ENCODE results near the gene CD28.
A peak's percentile ranks its signal among the peaks of the same experiment; 100 is the strongest.
"Not testable (repeated sequence)": the region's sequence is repeated elsewhere in the genome, so short reads cannot be mapped to it uniquely, and the experiment has no call there.

The CD28 gene

GRCh38 chr2:203688798-203689197 lies 17.6 kb upstream of the CD28 start:
- DNase-seq: no peak

- DNase-seq: no peak
Observed at GRCh38 chr2:203689426-203690116, 16.9 kb upstream of the CD28 start.

- DNase-seq: no peak
Observed at GRCh38 chr2:203690117-203690431, 16.4 kb upstream of the CD28 start.

DNA sequence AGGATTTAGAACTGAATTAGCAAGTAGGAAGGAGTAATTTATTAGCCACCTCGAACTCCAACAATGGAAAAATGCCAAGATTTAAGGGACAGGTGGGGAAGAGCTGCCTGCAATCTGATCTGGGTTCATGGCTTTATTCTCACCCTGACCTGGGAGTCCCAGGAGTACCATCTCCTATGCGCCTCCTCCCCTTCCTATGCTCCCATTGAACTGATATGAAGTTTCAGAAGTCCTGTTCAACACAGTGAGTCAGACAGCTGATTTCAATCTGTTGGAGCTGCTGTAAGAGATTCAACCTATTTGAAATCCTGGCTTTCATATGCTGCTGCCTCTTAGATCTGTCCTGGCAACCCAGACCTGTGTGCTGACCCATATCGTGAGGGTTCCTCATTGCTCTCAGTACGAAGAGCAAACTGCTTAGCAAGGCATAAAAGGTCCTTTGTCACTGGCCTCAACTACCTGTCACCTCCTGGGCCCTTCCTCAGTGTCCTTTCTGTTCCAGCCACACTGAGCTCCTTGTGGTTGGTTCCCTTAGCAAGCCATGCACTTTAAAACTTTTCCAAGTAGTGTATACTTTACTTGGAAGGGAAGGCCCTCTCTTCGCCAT lies 15.9 kb upstream of the CD28 start:
- DNase-seq: no peak

DNA sequence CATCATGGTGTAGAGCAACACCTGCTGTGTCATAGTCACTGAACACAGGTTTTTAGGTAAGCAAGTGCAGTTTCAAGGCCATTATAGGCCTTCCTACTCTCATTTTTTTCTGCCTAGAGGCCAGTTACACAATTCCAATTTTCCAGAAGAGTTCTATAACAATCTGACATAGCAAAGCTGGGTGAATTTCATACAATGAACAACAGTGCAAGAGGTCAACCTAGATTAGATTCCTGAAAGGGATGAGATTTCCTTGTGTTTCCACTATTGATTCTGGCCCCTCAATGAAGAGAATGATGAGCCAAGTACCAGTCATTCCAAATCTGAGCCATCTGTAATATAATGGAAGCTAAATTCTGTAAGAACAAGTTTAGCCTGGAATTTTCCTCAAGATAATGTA lies 15.3 kb upstream of the CD28 start:
- DNase-seq: no peak

GRCh38 chr2:203692031-203692710 lies 14.3 kb upstream of the CD28 start:
- DNase-seq: no peak

GRCh38 chr2:203693242-203693879 lies 13.1 kb upstream of the CD28 start:
- no peak for DNase-seq

- DNase-seq: no peak
Observed at GRCh38 chr2:203694191-203694590, 12.2 kb upstream of the CD28 start.

GRCh38 chr2:203697190-203697589 lies 9.2 kb upstream of the CD28 start:
- no peak for DNase-seq

- not testable (repeated sequence) for DNase-seq
Observed at GRCh38 chr2:203697763-203698162, 8.7 kb upstream of the CD28 start.

DNA sequence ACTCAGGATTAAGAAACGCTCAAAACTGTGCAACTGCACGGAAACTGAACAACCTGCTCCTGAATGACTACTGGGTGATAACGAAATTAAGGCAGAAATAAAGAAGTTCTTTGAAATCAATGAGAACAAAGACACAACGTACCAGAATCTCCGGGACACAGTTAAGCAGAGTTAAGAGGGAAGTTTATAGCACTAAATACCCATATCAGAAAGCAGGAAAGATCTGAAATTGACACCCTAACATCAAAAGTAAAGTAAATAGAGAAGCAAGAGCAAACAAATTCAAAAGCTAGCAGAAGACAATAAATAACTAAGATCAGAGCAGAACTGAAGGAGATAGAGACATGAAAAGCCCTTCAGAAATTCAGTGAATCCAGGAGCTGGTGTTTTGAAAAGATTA lies 8.0 kb upstream of the CD28 start:
- not testable (repeated sequence) for DNase-seq

DNA sequence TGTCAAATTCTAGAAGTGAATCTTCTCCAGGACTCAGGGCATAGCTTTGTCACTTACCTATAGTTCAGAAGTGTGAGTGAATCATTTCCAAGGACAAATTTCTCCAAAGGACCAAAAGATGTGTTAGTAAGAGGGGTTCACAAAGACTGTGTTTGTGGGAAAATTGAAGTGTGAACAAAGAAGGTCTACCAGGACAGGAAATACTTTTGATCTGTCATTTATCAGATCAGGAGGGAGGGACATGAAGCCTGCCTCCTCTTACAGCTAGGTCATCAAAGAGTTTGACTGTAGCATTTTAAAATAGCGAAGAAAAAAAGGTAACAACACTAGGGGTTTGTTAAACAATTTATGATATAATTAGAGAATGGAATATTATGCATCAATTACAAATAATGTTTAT lies 2.0 kb upstream of the CD28 start:
- DNase-seq: no peak

- DNase-seq: peak; percentile 55
Observed at GRCh38 chr2:203705178-203705577, 1.3 kb upstream of the CD28 start.

DNA sequence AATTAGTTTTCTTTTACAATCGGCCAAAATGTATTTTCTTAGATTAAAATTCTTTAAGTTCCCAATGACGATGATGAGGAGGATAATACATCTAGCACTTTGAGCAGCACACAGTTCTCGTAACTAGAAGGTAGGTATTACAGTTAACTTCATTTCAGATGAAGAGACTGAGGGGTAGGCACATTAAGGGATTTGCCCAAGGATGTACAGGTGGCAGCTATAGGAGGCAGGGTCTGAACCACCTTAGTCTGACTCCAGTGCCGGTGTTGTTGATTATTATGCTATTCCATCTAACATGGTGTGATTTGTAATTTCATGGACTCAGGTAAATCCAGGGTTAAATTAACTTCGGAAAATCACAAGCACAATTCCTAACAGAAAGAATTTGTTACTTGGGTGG lies 1.1 kb downstream of the CD28 start:
- DNase-seq: peak; percentile 36

GRCh38 chr2:203708846-203709396 lies 2.5 kb downstream of the CD28 start:
- DNase-seq: peak; percentile 36

DNA sequence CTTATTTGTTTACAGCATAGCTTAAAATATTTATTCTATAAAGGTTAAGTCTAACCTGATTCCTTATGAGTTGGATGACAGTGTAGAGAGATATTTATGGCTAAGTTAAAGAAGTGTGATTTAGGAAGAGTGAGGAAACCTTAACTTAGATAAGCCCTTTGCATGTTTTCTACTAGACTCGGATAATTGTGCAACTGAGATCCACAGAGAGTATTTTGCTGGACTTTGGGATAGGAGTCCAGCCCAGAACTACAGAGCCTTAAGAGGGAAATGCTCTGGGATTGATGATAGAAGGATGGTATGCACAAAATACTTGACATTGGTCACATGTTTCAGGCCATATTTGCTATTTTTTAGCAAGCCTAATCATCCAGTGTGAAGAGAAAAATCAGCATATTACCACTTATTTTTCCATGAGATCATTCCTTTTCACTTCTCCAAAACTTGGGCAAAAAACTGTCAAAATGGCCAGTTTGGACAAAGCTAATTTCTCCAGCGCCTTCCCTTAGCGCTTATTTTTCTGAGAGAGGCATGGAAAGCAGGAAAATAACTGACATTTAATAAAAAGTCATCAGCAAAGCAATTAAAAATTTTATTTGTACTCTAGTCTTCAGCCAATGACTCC lies 3.1 kb downstream of the CD28 start:
- DNase-seq: no peak

DNA sequence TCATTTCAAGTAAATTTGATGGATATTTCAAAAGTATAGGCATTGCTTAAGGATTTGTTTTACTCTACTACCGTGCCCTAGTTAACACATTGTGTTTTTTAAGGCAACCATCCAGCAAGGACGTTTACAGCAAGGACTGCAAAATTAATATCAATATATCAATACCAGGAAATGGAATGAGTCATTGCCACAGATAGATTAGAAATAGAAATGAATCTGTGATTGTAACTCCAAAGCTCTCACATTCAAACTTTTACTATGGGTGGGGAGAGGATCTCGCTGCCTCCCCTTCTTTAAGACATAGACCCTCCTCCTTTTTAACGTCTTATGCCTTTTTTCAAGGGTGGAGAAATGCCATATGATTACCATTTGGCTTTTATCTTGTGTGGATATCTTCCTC lies 3.8 kb downstream of the CD28 start:
- no peak for DNase-seq

- no peak for DNase-seq
Observed at GRCh38 chr2:203710952-203711351, 4.5 kb downstream of the CD28 start.

GRCh38 chr2:203711399-203711798 lies 5.0 kb downstream of the CD28 start:
- no peak for DNase-seq

DNA sequence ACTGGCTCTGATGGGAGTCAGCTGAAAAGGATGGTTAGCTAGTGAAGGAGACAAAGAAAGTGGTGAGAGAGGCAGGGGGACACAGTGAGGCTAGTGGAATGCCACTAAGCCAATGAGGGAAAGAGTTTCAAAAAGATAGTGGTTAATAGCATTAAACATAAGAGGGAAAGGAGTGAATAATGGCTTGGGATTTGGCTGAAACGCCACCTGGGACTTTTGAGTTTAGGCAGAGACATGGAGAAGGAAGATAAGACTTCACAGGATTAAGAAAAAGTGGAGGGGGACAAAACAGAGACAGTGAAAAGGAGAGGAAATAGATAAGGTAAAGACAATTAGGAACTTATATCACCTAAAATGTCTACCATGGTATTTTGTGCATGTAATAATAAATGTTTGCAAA lies 6.9 kb downstream of the CD28 start:
- DNase-seq: no peak

DNA sequence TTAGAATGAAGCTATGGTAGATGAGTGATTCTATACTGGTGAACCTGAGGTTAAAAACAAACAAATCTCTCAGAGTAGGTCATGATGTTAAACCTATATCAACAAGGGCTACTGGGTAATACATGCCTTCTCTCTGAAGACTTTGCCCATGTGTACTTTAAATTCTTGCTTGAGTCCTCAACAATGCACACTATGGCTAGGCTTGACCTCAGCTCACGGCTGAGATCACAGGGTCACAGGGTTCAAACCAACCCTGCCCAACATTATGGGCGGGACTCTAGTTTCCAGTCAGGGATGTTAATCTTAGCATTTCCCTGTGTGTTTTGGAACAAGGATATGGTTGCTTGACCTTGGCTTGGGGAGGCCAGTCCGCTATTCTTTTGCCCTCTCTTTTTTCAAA lies 7.7 kb downstream of the CD28 start:
- no peak for DNase-seq

DNA sequence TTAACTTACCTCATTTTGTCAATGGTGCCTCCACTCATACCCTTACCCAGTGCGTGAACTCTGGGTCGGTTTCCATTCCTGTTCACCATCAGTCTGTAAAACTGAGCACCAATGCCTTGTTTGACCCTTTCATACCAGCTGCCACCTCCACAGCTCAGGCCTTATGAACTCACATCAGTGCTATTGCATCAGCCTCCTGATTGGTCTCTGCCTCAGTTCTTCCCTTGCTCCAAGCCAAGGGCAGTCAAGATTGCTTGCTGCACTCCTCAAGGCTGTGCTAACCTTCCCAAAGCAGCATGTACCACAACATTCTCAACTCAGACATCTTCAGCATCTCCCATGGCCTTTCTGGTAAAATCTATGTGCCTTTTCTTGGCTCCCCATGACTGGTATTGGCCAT lies 9.3 kb downstream of the CD28 start:
- no peak for DNase-seq

- no peak for DNase-seq
Observed at GRCh38 chr2:203718087-203718486, 11.6 kb downstream of the CD28 start.

All from activated naive CD4-positive, alpha-beta T cell treated with anti-CD3 and anti-CD28 coated beads, Interleukin-2, amount 50 U/mL, for 16 hours (primary cell).